ENCODE results near the gene KCTD6.

KCTD6 gene

GRCh38 chr3:58491506-58492402 is at the start of gene KCTD6:
KCTD6 (plus strand) TSS chr3:58492096; CDS start chr3:58498756, 6,660 bp downstream.
- DNase-seq (ENCODE audit: low read depth, low spot score), result peak; percentile 99

DNA sequence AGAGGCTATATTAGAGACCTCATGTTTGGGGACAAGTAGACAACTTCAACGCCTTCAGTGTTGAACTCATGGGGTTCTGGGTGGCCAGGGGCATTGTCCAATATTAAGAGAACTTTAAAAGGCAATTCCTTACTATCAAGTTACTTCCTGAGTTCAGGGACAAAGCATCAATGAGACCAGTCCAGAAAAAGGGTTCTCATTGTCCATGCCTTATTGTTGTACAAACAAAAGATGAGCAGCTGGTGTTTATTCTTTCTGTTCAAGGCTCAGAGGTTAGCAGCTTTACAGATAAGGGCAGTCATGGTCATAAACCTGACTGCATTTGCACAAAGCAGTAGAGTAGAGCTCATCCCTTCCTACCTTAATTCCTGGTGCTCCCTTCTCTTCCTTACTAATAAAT is 39.7 kb upstream of the KCTD6 start:
- no peak for DNase-seq (ENCODE audit: low read depth, low spot score)

DNA sequence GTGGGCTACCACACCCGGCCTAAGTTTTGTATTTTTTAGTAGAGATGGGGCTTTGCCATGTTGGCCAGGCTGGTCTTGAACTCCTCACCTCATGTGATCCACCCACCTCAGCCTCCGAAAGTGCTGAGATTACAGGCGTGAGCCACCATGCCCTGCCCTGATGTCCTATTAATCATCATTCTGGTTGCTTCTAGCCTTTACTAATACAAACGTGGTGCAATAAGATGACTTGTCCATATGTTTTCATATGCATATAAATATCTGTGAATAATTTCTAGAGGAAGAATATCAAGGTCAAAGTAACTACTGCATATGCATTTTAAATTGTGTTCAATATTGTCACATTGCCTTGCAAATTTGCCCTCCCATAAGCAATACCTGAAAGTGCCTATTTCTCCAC is 32.7 kb upstream of the KCTD6 start:
- DNase-seq (ENCODE audit: low read depth, low spot score), result no peak

- DNase-seq (ENCODE audit: low read depth, low spot score), result no peak
Measured at GRCh38 chr3:58462829-58463180, 29.1 kb upstream of the KCTD6 start.

DNA sequence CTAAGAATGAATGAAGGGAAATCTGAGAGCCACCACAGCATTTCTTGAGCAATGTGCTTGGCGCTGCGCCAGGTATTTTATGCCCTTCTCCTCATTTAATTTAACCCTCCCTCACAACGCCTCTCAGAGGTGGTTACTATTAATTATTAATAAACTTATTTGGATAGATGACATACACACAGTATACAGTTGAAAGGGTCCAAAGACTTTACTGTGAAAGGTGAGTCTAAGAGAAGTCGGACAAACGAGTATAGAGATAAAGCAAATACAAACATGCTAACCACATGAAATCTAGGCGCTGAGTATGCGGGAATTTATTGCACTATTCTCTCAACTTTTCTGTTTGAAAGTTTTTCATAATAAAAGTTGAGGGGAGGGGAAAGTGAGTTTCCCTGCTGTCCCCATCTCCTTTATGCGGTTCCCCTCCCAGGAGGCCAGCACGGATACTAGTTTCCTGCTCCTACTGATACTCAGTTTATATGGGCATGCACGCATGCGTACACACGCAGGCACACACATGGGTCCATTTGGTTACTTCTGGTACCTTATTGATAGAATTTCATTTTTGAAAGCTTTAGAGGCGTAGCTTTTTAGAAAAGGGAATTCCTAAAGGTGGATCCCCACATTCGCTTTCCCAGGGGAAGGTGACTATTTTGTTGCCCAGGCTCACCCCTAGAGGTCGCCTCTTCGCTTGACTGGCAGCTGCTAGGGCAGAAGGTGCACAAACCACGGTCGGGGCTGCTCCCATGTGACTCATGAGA is 28.5 kb upstream of the KCTD6 start:
- DNase-seq (ENCODE audit: low read depth, low spot score), result peak; percentile 91

GRCh38 chr3:58463942-58464271 is 28.0 kb upstream of the KCTD6 start:
- no peak for DNase-seq (ENCODE audit: low read depth, low spot score)

GRCh38 chr3:58464866-58465265 is 27.0 kb upstream of the KCTD6 start:
- DNase-seq (ENCODE audit: low read depth, low spot score), result no peak

DNA sequence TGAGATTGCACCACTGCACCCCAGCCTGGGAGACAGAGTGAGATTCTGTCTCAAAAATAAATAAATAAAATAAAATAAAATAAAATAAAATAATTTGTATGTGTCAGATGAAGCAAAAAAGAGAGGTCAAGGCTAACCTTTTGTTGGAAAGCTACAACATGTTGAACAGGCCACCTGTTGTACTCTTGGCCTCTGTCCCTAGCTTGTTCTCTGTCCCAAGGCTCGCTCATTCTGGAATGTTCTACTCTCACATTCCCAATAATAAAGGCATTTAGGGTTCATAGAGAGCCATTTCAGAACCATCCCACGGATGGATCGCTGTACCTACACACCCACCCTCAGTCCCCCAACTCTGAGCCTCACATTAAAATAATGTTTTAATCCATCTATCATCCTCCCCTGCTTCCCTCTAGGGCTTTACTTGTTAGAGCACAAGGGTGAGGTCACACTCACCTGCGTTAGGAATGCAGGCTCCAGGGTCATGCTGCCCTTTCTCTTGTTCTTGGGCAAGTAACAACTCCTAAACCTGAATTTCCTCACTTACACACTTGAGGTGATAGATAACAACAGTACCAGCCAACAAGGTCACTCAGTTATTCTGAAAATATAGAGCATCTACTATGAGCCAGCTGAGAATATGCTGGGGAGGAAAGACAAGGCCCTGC is 24.9 kb upstream of the KCTD6 start:
- DNase-seq (ENCODE audit: low read depth, low spot score), result no peak

DNA sequence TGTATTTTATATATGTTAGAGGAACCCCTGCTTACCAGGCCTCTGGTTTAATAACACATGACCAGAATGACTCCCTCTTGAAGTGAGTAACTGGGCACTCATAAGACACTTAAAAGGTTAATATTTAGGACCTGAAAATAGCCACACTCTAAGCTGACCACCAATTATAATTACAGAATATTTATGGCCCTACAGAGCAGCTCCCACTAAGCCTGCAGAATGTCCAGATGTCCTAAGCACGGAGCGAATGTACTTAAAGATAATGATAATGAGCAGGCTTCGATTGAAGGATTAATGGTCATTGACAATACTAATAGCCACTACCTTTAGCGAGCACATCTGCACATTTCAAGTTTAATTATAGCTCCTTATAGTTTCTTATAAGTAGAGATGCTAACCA is 22.8 kb upstream of the KCTD6 start:
- no peak for DNase-seq (ENCODE audit: low read depth, low spot score)

DNA sequence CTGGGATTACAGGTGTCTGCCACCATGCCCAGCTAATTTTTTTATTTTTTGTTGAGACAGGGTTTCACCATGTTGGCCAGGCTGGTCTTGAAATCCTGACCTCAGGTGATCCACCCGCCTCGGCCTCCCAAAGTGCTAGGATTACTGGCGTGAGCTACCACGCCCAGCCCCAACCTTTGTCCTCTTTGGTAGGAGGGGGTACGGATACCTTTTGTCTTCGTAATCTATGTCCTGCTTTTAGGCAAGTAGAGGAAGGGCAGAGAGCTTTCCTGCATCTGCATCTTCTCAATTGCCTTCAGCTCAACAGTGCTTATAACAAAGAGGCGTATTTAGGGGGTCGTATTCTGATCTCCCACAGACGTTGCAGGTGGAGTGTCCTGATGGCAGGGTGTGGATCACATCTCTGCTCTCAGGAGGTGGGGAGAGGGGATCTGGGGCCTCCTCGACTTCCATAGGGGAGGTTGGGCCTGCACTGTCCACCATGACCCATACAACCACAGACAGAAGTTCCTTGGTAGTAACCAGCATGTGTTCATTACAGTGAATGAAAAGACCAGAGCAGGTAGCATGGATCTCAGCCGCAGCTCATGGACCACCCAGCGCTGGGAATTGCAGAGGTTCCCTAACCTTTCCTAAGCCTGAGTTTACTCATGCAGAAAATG is 21.4 kb upstream of the KCTD6 start:
- no peak for DNase-seq (ENCODE audit: low read depth, low spot score)

DNA sequence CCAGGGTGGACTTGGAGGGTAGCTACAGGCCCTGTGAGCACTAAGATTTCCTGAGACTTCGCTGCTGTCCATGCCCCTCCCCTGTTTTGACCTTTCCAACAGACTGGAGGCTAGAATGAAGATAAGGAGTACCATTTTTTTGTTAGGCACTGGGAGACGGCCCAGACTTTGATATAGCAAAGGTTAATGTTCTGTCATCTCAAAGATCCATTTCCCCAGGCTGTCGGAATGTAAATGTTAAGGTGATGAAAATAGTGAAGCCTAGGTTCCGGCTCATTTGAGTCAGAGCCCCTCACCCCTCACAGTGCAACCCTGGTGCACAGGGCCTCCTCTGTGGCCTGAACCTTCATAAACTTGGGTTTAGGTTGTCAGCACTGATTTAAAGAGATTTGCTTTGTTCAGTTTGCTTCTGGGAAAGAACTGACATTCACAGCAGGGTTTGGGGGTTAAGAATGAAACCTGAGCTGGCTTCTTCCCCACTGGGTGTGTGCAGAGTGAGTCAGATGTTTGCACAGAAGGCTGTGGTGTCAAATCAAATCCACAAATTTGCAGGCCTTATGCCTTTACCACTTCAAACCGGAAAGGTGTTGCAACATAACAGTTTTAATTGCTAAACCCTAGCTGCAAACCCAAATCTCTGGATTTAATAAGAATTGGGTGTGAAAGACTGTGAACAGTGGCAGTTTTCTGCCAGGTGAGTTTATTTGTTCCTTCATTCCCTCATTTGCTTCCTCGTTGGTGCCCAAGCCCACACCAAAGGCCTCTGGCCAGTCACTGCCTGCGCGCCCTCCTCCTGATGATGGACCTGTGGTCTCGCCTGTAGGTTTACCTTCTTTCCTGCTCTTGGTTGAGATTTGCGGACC is 20.6 kb upstream of the KCTD6 start:
- DNase-seq (ENCODE audit: low read depth, low spot score), result peak; percentile 92

- DNase-seq (ENCODE audit: low read depth, low spot score), result no peak
Measured at GRCh38 chr3:58473275-58473674, 18.6 kb upstream of the KCTD6 start.

DNA sequence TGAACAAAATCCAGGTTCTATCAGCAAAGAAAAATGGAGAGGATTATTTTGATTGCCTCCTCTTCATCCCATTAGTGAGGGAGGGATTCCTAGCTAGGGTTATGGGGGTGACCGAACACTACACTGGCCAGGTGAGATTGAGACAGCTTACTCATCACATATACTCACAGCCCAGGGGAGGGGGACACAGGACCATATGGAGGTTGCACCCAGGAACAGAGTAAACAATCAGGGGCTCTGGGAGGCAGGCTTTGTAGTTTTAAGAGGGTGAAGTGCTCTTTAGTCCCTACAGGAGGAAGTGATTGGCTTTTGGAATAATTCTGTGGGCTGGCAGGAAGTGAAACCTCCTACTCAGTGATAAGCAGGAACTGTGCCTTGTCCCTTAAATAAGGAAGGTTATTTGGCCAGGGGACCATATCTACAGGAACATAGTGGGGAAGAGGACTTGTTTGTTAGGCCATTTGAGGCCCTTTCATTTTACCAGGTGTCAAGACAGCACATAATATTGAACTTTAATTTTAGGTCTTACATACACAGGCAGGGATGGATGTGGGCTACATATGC is 17.5 kb upstream of the KCTD6 start:
- no peak for DNase-seq (ENCODE audit: low read depth, low spot score)

- DNase-seq (ENCODE audit: low read depth, low spot score), result no peak
Measured at GRCh38 chr3:58474967-58475578, 16.8 kb upstream of the KCTD6 start.

DNA sequence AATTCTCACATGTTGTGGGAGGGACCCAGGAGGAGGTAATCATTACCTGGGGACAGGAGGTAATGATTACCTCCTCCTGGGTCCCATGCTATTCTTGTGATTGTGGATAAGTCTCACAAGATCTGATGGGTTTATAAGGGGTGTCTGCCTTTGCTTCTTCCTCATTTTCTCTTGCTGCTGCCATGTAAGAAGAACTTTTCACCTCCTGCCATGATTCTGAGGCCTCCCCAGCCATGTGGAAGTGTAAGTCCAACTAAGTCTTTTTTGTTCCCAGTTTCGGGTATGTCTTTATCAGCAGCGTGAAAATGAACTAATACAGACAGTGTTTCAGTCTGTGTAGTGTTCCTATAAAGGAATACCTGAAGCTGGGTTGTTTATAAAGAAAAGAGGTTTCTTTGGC is 13.1 kb upstream of the KCTD6 start:
- DNase-seq (ENCODE audit: low read depth, low spot score), result no peak

DNA sequence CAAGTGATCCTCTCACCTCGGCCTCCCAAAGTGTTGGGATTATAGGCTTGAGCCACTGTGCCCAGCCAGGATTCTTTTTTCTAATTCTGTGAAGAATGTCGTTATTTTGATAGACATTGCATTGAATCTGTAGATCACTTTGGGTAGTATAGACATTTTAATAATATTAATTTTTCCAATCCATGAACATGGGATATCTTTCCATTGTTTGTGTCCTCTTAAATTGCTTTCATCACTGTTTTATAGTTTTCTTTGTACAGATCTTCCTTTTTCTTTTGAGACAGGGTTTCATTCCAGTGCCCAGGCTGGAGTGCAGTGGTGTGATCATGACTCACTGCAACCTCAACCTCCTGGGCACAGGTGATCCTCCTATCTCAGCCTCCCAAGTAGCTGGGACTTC is 11.6 kb upstream of the KCTD6 start:
- no peak for DNase-seq (ENCODE audit: low read depth, low spot score)

DNA sequence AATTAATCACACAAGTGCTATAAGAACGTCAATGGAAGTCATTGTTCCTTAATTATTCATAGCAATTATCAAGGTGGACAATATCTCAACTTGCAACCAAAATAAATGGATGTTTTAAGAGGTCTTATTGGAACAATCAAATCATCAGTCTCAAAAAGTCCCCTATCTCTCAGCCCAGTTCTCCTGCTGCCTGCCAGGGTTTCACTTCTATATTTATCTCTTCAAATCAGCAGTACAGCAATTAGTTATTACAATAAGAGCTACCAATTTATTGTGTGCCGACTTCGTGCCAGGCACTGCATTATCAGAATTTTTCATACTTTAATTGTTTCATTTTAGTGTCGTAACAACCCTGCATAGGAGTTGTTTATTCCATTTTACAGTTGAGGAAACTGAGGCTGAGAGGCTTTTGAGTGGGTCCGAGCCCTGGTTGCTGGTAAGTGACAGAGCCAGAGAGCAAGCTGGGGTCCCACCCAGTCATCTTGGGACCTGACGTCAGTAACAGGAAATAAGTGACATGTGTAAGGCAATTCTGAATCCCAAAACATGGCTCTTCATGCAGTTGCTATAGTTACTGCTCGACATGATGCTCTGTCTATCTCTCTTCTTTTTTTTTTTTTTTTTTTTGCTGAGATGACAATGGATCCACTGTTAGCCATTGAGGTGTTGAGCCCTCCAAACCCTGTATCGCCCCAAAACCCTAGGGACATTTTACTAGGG is 8.8 kb upstream of the KCTD6 start:
- no peak for DNase-seq (ENCODE audit: low read depth, low spot score)

DNA sequence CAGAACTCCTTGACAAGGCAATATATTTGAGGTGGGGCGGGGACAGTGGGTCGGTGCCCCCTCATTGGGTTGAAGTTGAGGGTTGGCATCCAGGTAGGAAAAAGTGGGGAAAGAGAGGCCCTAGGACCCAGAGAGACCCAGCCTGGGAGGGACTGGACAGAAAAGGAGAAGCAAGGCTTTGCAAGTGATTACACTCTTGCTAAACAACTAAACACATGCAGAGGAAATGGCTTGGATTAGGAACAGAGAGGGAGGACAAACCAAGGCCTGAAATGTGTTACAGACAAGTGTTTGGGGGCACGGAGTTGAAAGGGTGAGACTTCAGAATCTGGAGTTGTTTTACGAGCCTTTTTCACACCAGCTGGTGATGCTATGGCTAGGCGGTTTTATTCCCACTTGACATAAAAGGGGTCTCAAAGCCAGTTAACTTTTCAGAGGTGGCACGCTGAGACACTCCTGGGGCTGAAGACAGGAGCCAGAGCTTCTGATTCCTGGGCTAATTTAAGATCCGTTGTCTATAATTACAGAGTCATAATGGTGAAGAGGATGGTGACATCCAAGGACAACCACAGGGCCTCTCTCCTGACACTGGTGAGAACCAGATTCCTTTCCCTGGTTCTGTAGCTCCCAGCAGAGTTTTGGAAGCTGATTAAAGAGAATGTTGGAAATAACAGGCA is 7.7 kb upstream of the KCTD6 start:
- no peak for DNase-seq (ENCODE audit: low read depth, low spot score)

GRCh38 chr3:58484722-58485069 is 7.2 kb upstream of the KCTD6 start:
- no peak for DNase-seq (ENCODE audit: low read depth, low spot score)
